LNCaP clone FGC (cell line): ENCODE results near the gene BSDC1.
A peak's percentile ranks its signal among the peaks of the same experiment; 100 is the strongest.

Experiments used
- DNase-seq: peaks from one replicate; pipeline ENCODE4 v3.0.0-alpha.2; 2011; ENCODE audit warnings: low read depth
- H3K4me3 ChIP-seq: 2 replicates; pipeline ENCODE4 v1.5.1; 2011; ENCODE audit warnings: mild to moderate bottlenecking, low read depth, low read length, control low read depth
- TF ChIP-seq, protein P1 (sequence below): IDR thresholded peaks from 2 replicates; pipeline ENCODE4 v1.5.1; 2012; ENCODE audit warnings: mild to moderate bottlenecking; ENCODE audit not compliant: control insufficient read depth, insufficient read depth; ENCODE audit errors: extremely low read depth

The BSDC1 gene

DNA sequence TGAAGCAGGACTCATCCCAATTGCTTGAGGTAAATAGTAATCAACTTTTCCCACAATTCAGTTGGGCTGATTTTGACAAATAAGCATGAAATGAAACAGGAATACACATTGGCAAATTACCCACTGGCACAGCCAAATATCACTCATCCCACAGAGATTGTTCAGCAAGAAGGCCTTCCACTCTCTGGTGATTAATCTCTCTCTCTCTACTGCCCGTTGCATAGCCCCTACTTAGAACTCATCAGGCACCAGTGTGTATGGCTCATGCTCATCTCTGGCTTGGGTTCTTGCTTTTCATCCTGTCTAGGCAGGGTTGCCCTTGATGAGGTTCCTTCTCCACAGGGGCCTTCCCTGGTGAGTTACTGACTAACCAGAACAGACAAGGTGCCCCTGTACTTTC, 1.1 kb downstream of the BSDC1 start:
- no peak for DNase-seq
- peak overlapping the region; percentile 96 for H3K4me3 ChIP-seq
- TF ChIP-seq, protein P1, sequence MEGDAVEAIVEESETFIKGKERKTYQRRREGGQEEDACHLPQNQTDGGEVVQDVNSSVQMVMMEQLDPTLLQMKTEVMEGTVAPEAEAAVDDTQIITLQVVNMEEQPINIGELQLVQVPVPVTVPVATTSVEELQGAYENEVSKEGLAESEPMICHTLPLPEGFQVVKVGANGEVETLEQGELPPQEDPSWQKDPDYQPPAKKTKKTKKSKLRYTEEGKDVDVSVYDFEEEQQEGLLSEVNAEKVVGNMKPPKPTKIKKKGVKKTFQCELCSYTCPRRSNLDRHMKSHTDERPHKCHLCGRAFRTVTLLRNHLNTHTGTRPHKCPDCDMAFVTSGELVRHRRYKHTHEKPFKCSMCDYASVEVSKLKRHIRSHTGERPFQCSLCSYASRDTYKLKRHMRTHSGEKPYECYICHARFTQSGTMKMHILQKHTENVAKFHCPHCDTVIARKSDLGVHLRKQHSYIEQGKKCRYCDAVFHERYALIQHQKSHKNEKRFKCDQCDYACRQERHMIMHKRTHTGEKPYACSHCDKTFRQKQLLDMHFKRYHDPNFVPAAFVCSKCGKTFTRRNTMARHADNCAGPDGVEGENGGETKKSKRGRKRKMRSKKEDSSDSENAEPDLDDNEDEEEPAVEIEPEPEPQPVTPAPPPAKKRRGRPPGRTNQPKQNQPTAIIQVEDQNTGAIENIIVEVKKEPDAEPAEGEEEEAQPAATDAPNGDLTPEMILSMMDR = no peak

DNA sequence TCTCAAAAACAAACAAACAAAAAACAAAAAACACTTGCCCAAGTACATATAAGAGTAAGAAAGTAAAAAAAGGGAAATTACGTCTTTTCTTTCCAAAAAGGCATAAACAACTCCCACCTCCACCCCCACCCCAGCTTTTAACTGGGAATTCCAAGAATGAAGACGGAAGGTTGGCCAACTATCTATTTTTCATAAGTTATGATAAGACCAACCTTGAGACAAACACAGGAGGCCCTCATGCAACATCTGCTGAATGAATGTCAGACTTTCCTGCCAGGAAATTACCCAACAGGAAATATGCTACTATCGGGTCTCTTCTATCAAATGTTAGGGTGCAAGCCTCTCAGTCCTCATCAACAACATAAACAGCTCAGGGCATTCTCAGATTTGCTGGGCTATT, 1.9 kb downstream of the BSDC1 start:
- DNase-seq = no peak
- TF ChIP-seq, protein P1 = no peak
- no peak overlapping the region for H3K4me3 ChIP-seq

DNA sequence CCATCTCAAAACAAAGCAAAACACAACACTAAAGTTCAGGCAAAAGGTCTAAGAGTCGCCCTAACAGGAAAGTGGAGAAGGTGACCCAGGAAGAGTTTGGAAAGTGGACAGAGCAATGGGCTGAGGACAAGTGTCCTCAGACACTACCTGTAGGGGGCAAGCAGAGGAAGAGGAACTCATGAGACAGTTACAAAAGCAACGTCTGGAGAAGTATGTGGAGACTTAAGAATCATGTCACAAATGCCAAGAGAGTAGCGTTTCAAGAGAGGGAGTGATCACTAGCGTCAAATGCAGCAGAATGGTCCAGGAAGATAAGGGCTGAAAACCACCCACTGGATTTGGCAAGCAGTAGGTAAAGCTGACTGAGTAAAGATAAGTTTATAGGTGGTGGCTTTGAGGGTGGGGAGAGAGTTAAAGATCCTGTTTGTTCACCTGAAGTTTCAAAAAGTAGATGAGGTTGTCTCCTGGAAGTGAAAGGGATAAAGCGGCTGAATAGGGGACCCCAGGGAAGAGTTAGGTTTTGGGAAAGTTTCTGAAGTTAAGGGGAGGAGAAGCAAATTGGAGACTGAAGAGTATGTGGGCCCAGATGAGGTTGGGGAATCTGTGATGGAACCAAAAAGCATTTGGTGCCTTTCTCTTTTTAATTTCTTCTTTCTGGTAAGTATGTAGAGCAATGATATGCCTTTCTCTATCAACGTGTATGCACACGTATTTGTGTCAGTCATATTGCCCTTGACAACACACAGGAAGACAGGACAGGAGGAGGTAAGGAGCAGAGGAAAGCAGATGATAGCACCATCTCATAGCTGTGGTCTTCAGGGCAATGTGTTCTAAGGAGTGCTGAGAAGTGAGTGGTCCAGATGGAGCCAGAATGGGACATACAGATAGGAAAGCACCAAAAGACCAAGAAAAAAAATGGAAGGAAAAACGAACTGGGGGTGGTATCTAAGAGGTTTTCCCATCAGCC, 3.1 kb downstream of the BSDC1 start:
- no peak for DNase-seq
- H3K4me3 ChIP-seq = no peak overlapping the region
- TF ChIP-seq, protein P1 = no peak

DNA sequence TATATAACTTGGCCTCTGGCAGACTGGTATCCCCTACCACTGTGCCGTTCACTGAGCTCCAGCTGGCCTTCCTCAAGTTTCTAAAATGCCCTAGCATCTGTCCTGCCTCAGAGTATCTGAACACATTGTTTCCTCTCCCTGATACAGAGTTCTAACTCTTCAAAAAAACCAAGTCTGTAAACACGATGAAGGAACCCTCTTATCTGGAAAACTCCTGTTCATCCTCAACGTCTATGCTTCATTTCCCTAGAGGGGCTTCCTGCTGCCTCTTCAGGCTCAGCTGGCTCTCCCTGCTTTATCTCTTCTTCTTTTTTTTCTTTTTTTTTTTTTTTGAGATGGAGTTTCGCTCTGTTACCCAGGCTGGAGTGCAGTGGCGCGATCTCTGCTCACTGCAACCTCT, 5.6 kb downstream of the BSDC1 start:
- no peak for DNase-seq
- TF ChIP-seq, protein P1 = no peak
- no peak overlapping the region for H3K4me3 ChIP-seq

DNA sequence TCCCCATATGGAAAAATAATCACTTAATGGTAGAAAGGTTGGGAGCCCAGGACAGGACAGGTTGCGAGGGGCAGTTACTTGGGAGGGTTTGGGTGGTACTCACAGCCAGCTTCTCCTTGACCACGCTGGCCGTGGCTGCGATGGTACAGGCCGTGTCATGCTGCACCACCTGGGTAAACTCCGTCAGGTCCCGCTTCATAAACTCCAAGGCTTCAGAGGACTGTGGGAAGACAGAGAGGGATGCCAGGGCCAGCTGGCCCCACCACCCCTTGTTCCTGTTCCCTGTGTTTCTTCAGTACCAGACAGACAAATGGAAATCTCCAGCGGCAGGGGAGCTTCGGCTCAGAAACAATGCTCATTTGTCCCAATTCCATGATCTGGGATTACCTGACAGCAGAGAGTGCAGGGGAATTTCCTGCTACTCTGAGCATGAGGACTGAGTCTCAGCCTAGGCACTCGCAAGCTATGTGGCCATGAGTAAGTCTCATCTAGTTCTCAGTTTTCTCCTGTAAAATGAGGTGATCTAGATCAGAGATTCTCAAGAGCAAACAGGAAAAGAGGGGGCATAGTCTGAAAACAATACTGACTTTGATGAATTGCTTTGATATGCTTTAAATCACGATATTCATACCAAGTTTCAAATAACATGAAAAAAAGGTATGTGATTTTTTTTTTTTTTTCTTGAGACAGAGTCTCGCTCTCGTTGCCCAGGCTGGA, 7.4 kb downstream of the BSDC1 start:
- TF ChIP-seq, protein P1 = no peak
- no peak for DNase-seq
- H3K4me3 ChIP-seq = no peak overlapping the region

DNA sequence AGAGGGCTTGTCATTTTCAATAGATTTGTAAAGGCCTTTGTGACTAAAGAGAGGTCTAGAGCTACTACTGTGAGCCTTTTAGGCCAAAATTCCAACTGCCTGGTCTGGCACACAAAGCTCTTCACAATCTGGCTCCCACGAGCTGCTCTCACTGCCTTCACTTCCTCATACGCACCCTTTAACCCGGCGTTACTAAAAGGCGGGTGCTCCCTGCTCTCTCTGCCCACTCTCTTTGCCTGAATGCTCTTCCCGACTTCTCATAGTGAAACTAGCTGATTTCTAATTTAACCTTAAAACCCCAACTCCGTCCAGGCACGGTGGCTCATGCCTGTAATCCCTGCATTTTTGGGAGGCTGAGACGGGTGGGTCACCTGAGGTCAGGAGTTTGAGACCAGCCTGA, 14.2 kb downstream of the BSDC1 start:
- no peak for DNase-seq

More for the DNA sequence above, 14.2 kb downstream of the BSDC1 start:
- TF ChIP-seq, protein P1 = no peak
- H3K4me3 ChIP-seq = no peak overlapping the region
